ENCODE results near the gene C11orf21.

GRCh38 chr11:2328021-2328420 lies 26.3 kb upstream of the C11orf21 start:
- no peak for TF ChIP-seq CTCF (IDR thresholded peaks at IDR 0.05)
- no peak for TF ChIP-seq POLR2A (IDR thresholded peaks at IDR 0.05)
